22Rv1 (cell line): ENCODE measurements around the gene LBP.
"Not testable (repeated sequence)": the region's sequence is repeated elsewhere in the genome, so short reads cannot be mapped to it uniquely, and the experiment has no call there.

ENCODE experiments used
- H3K27ac ChIP-seq: fragments of 450-650 bp; 2 replicates; pipeline ENCODE4 v1.5.1; 2017
- CTCF ChIP-seq: fragments of 450-650 bp; IDR thresholded peaks from 2 replicates; pipeline ENCODE4 v1.5.1; 2017; ENCODE audit warnings: mild to moderate bottlenecking
- ZFX ChIP-seq: fragments of 450-650 bp; IDR thresholded peaks from 2 replicates; pipeline ENCODE4 v1.6.1; 2017; ENCODE audit warnings: antibody characterized with exemption, borderline replicate concordance

LBP gene

GRCh38 chr20:38311091-38311490 lies 35.2 kb upstream of the LBP start:
- no peak overlapping the region for H3K27ac ChIP-seq
- TF ChIP-seq CTCF, result no peak
- TF ChIP-seq ZFX, result no peak

GRCh38 chr20:38311491-38311890 lies 34.8 kb upstream of the LBP start:
- TF ChIP-seq CTCF (no peak), ZFX (no peak)
- no peak overlapping the region for H3K27ac ChIP-seq

GRCh38 chr20:38313676-38314075 lies 32.6 kb upstream of the LBP start:
- TF ChIP-seq CTCF (no peak), ZFX (no peak)
- no peak overlapping the region for H3K27ac ChIP-seq

GRCh38 chr20:38314350-38314749 lies 31.9 kb upstream of the LBP start:
- not testable (repeated sequence) for H3K27ac ChIP-seq

- no peak overlapping the region for H3K27ac ChIP-seq
- TF ChIP-seq CTCF (no peak), ZFX (no peak)
These were observed 30.9 kb upstream of the LBP start for GRCh38 chr20:38315290-38315966.

- no peak overlapping the region for H3K27ac ChIP-seq
- TF ChIP-seq ZFX (no peak), CTCF (no peak)
These were observed 29.9 kb upstream of the LBP start for GRCh38 chr20:38316341-38316740.

- no peak for TF ChIP-seq ZFX
- TF ChIP-seq CTCF, result no peak
- no peak overlapping the region for H3K27ac ChIP-seq
These were observed 28.9 kb upstream of the LBP start for GRCh38 chr20:38317422-38317821.

- TF ChIP-seq CTCF (no peak), ZFX (no peak)
- no peak overlapping the region for H3K27ac ChIP-seq
These were observed 26.1 kb upstream of the LBP start for GRCh38 chr20:38320221-38320620.
